K562 (cell line): ENCODE data around the gene PLOD1. TPM values are rescaled to one million over a fixed set of nuclear protein-coding genes. Genes with fewer than 3 reads are reported as not detected.

Experiments
- ATAC-seq: fragments of 200-7000 bp; cut with Tn5 transposase; 3 replicates; pipeline ENCODE4 v1.9.1; 2020; ENCODE audit warnings: moderate library complexity
- BruUV-seq: library from RNA; stranded (reverse); fragments of 400-500 nt; replicated peaks from 2 replicates; lab custom pipeline; 2021; lab: Mats Ljungman, UMichigan
- CTCF ChIA-PET: fragments of 300-600 bp; formaldehyde crosslinking; extraction: SDS; loops from one replicate; lab custom pipeline; 2021; ENCODE audit warnings: low intra/inter-chr PET ratio; lab: Yijun Ruan, JAX
- POLR2A ChIA-PET: fragments of 300-600, 350-650 bp; sonication (Branson Sonifier 250); formaldehyde crosslinking; extraction: SDS; loops from one replicate; lab custom pipeline; 2021; ENCODE audit warnings: antibody characterized with exemption, inconsistent platforms; lab: Yijun Ruan, JAX
- DNase-seq, 4 experiments: peaks; one replicate each; pipeline versions ENCODE4 v3.0.0 to v3.0.0-alpha.2; 2011 to 2018; ENCODE audit warnings: low spot score in 3 of 4, mixed read lengths in 3 of 4; ENCODE audit errors: extremely low read depth in 1 of 4
- FAIRE-seq: peaks from 2 replicates; lab custom pipeline; 2011; peaks lifted over from hg19 to GRCh38; lab: Jason Lieb, UNC
- H2AFZ ChIP-seq: 2 replicates; pipeline ENCODE4 v1.6.0; 2011; ENCODE audit warnings: low read depth, low read length, control low read depth, inconsistent platforms
- H3K27ac ChIP-seq: fragments of 200-600 bp; 3 replicates; pipeline ENCODE4 v1.8.0; 2011; ENCODE audit warnings: low read depth, mild to moderate bottlenecking, control low read depth, inconsistent platforms, low read length, moderate library complexity, mixed read lengths; ENCODE audit errors: extremely low read depth
- H3K27me3 ChIP-seq, 2 experiments: fragments of 300-600 bp in 1 of 2; 2 replicates in 1 of 2; 3 replicates in 1 of 2; pipeline versions ENCODE4 v1.6.0 to v1.8.0; 2011; ENCODE audit warnings: inconsistent platforms in 2 of 2, low read length in 2 of 2, mild to moderate bottlenecking in 1 of 2, mixed read lengths in 1 of 2, moderate library complexity in 1 of 2; ENCODE audit not compliant: control insufficient read depth in 2 of 2, insufficient read depth in 2 of 2
- H3K36me3 ChIP-seq: fragments of 300-600 bp; 3 replicates; pipeline ENCODE4 v1.8.0; 2011; ENCODE audit warnings: mild to moderate bottlenecking, low read length, inconsistent platforms; ENCODE audit not compliant: control insufficient read depth, insufficient read depth
- H3K4me1 ChIP-seq, 2 experiments: fragments of 200-600 bp in 1 of 2; replicated peaks in 1 of 2; 2 replicates in 1 of 2; 3 replicates in 1 of 2; pipeline versions ENCODE4 v1.5.1 to v1.8.0; 2011; ENCODE audit warnings: inconsistent platforms in 2 of 2, low read length in 2 of 2, mild to moderate bottlenecking in 1 of 2, mixed read lengths in 1 of 2, moderate library complexity in 1 of 2; ENCODE audit not compliant: control insufficient read depth in 2 of 2, insufficient read depth in 2 of 2
- H3K4me2 ChIP-seq: 2 replicates; pipeline ENCODE4 v1.6.1; 2011; ENCODE audit warnings: low read length, control low read depth, inconsistent platforms, mixed read lengths; ENCODE audit not compliant: insufficient read depth
- H3K4me3 ChIP-seq: fragments of 200-600 bp; sonication (generic), shearing (Covaris generic); 2 replicates; pipeline ENCODE4 v1.5.1; 2016; ENCODE audit warnings: control low read depth, inconsistent platforms
- H3K79me2 ChIP-seq: fragments of 200-600 bp; 3 replicates; pipeline ENCODE4 v1.8.0; 2011; ENCODE audit warnings: low read length, inconsistent platforms; ENCODE audit not compliant: control insufficient read depth, insufficient read depth
- H3K9ac ChIP-seq, 2 experiments: 2 replicates each; pipeline versions ENCODE4 v1.6.0 to v1.6.1; 2011; ENCODE audit warnings: low read depth in 2 of 2, low read length in 2 of 2, control low read depth in 1 of 2, inconsistent platforms in 1 of 2, mild to moderate bottlenecking in 1 of 2, mixed read lengths in 1 of 2; ENCODE audit not compliant: insufficient read depth in 1 of 2
- H3K9me1 ChIP-seq: one replicate; pipeline ENCODE4 v1.6.0; 2011; ENCODE audit warnings: inconsistent platforms, mild to moderate bottlenecking, low read length, moderate library complexity; ENCODE audit not compliant: control insufficient read depth, insufficient read depth
- H3K9me3 ChIP-seq: replicated peaks from 2 replicates; pipeline ENCODE4 v1.5.1; 2011; ENCODE audit warnings: low read depth, low read length, inconsistent platforms; ENCODE audit not compliant: control insufficient read depth, insufficient read depth
- H4K20me1 ChIP-seq: replicated peaks from 2 replicates; pipeline ENCODE4 v1.6.1; 2011; ENCODE audit warnings: low read length, inconsistent platforms, mixed read lengths; ENCODE audit not compliant: control insufficient read depth, insufficient read depth
- CEBPG ChIP-seq, 3 experiments: fragments of 200-800 bp in 1 of 3; sonication (Bioruptor generic) in 1 of 3; sonication (generic) in 1 of 3; formaldehyde crosslinking in 1 of 3; IDR thresholded peaks in 2 of 3; conservative IDR thresholded peaks in 1 of 3; 2 replicates each; pipeline versions ENCODE4 v1.6.1 to v1.8.0; 2016 to 2022; ENCODE audit warnings: missing compliant biosample characterization in 2 of 3, missing genetic modification characterization in 2 of 3, mild to moderate bottlenecking in 1 of 3, missing genetic modification reagents in 1 of 3
- ETV6 ChIP-seq, 3 experiments: fragments of 150-350 bp in 1 of 3; sonication (generic) in 1 of 3; formaldehyde crosslinking in 1 of 3; IDR thresholded peaks; 2 replicates each; pipeline versions ENCODE4 v1.6.1 to v1.8.0; 2014 to 2022; ENCODE audit warnings: borderline replicate concordance in 2 of 3, low read depth in 2 of 3, antibody characterized with exemption in 1 of 3, low read length in 1 of 3, mild to moderate bottlenecking in 1 of 3, missing genetic modification reagents in 1 of 3
- MLX ChIP-seq, 2 experiments: fragments of 450-650 bp in 1 of 2; sonication (generic) in 1 of 2; formaldehyde crosslinking; conservative IDR thresholded peaks; 2 replicates each; pipeline versions ENCODE4 v1.4.0 to v1.8.1; 2020 to 2022; ENCODE audit warnings: mild to moderate bottlenecking in 1 of 2, missing genetic modification reagents in 1 of 2
- MYBL2 ChIP-seq, 2 experiments: fragments of 450-650 bp in 1 of 2; sonication (generic) in 1 of 2; formaldehyde crosslinking in 1 of 2; IDR thresholded peaks; 2 replicates each; pipeline versions ENCODE4 v1.6.1 to v1.8.1; 2017 to 2022; ENCODE audit warnings: borderline replicate concordance in 1 of 2, inconsistent platforms in 1 of 2, low read depth in 1 of 2, mild to moderate bottlenecking in 1 of 2, missing genetic modification reagents in 1 of 2, moderate library complexity in 1 of 2
- POLR2A ChIP-seq: fragments of 450-650 bp; conservative IDR thresholded peaks from 2 replicates; pipeline ENCODE4 v1.6.1; 2016
- POLR2AphosphoS5 ChIP-seq: IDR thresholded peaks from 2 replicates; pipeline ENCODE4 v1.6.1; 2011; ENCODE audit warnings: mild to moderate bottlenecking, low read depth, low read length, moderate library complexity; ENCODE audit not compliant: control insufficient read depth, insufficient read depth
- PYGO2 ChIP-seq: fragments of 450-650 bp; IDR thresholded peaks from 2 replicates; pipeline ENCODE4 v1.6.1; 2016; ENCODE audit warnings: mild to moderate bottlenecking, missing genetic modification characterization, moderate library complexity, missing compliant biosample characterization
- SRSF1 ChIP-seq: fragments of 200-400 bp; formaldehyde crosslinking; IDR thresholded peaks from 2 replicates; pipeline ENCODE4 v1.6.1; 2017; ENCODE audit warnings: mild to moderate bottlenecking, low read depth, low read length, moderate library complexity
- SUPT5H ChIP-seq: fragments of 450-650 bp; IDR thresholded peaks from 2 replicates; pipeline ENCODE4 v1.6.1; 2016
- TCF3 ChIP-seq: sonication (generic); formaldehyde crosslinking; IDR thresholded peaks from 2 replicates; pipeline ENCODE4 v1.4.0; 2020; ENCODE audit warnings: mild to moderate bottlenecking, missing genetic modification reagents
- TFAM ChIP-seq: fragments of 250-450 bp; sonication (Bioruptor Pico); conservative IDR thresholded peaks from 2 replicates; pipeline ENCODE4 v1.5.0; 2021; ENCODE audit warnings: mild to moderate bottlenecking, moderate library complexity
- THRA ChIP-seq: fragments of 450-650 bp; IDR thresholded peaks from 2 replicates; pipeline ENCODE4 v1.6.1; 2017; ENCODE audit warnings: mild to moderate bottlenecking, moderate library complexity
- TOE1 ChIP-seq, 2 experiments: fragments of 450-650 bp in 1 of 2; sonication (generic) in 1 of 2; formaldehyde crosslinking in 1 of 2; IDR thresholded peaks; 2 replicates each; pipeline versions ENCODE4 v1.7.1 to v1.8.0; 2016 to 2022; ENCODE audit warnings: borderline replicate concordance in 2 of 2, mild to moderate bottlenecking in 2 of 2, antibody characterized with exemption in 1 of 2, inconsistent platforms in 1 of 2, low read depth in 1 of 2, missing genetic modification reagents in 1 of 2, moderate library complexity in 1 of 2
- ZNF644 ChIP-seq: fragments of 200-800 bp; sonication (Bioruptor generic); IDR thresholded peaks from 2 replicates; pipeline ENCODE4 v1.6.1; 2016; ENCODE audit warnings: low read depth, missing genetic modification characterization, missing compliant biosample characterization
- WGBS: fragments of 100-300 bp; shearing (Covaris generic); methylation state at CpG from one replicate; pipeline ENCODE4 v1.1.6; 2016; ENCODE audit warnings: low coverage, mixed read lengths; ENCODE audit not compliant: insufficient coverage; ENCODE audit errors: missing lambda C conversion rate; 5-methylcytosine and 5-hydroxymethylcytosine counted together
- in situ Hi-C: fragments of 300-500 bp; cut with MboI; formaldehyde crosslinking; loops from 4 replicates; pipeline ENCODE4 v1.15.0; 2018; ENCODE audit warnings: inconsistent platforms, mixed read lengths
- intact Hi-C: fragments of 100-400 bp; cut with micrococcal nuclease; formaldehyde crosslinking; loops from 2 replicates; pipeline ENCODE4 v1.14.2; 2022
- polyA plus RNA-seq, 8 experiments: library from polyadenylated mRNA; depleted of rRNA in 4 of 8; stranded (reverse) in 5 of 8; unstranded in 3 of 8; fragments of >200 nt; fragmentation: Nextera tagmentation in 2 of 8; fragmentation: Illumina TruSeq in 1 of 8; extraction: Ambion mirVana in 2 of 8; extraction: Trizol in 1 of 8; gene quantifications; 2 replicates each; pipeline versions ENCODE4 v1.2.1 to v1.2.3, GENCODE V29; 2011 to 2014; ENCODE audit warnings: inconsistent platforms in 1 of 8, missing spikeins in 1 of 8
- total RNA-seq, 7 experiments: library from RNA; depleted of rRNA in 6 of 7; stranded (reverse); fragments of >200 nt in 6 of 7; fragmentation: Illumina TruSeq in 2 of 7; extraction: Trizol in 2 of 7; gene quantifications; 2 replicates each; pipeline versions ENCODE4 v1.2.1 to v1.2.3, GENCODE V29; 2011 to 2021; ENCODE audit warnings: low replicate concordance in 1 of 7
- TF ChIP-seq, protein P1 (sequence below), 3 experiments: fragments of 200-800 bp in 1 of 3; sonication (Bioruptor generic) in 1 of 3; sonication (generic) in 1 of 3; formaldehyde crosslinking in 1 of 3; IDR thresholded peaks; 2 replicates each; pipeline versions ENCODE4 v1.6.1 to v1.8.0; 2016 to 2022; ENCODE audit warnings: mild to moderate bottlenecking in 2 of 3, missing compliant biosample characterization in 2 of 3, missing genetic modification characterization in 2 of 3, missing genetic modification reagents in 1 of 3

Gene PLOD1
- total and polyA plus RNA-seq, 9 of the 15 experiments (the other 6 are each of a cell fraction or from before 2014, with no cell fraction given), result 16.6 to 90.8 (median 52.7) TPM

- ChIA-PET CTCF (no interaction called here), POLR2A (interaction anchor here (0.6 to 3.9 kb wide), 10 partner anchors 8 to 422 kb away, joined by 3 to 38 read pairs (median 4); partner anchors contain the start of gene MIIP)
- Histone ChIP-seq H3K4me2 (no peak overlapping the region), H3K4me3 (no peak overlapping the region), H3K27me3 (no peaks in the 10 kb centered on the region), H2AFZ (no peak overlapping the region), H4K20me1 (no peaks in the 10 kb centered on the region), H3K36me3 (peaks cover 72% of the 10 kb centered on the region), H3K4me1 (peaks cover 43 to 44% of the 10 kb centered on the region in 2 experiments), H3K9ac (no peak overlapping the region), H3K79me2 (peaks cover 11% of the 10 kb centered on the region), H3K9me3 (no peaks in the 10 kb centered on the region), H3K9me1 (peaks cover 3% of the 10 kb centered on the region), H3K27ac (no peak overlapping the region)
- BruUV-seq, result no TSS peak
- WGBS, result 84% methylated on average over 16 of the region's 16 CpGs
- no peak for DNase-seq
- ATAC-seq, result no peak
- intact Hi-C loops, result no loop called here
- no peak for FAIRE-seq
- in situ Hi-C loops, result no loop called here
- TF ChIP-seq PYGO2 (no peak), TCF3 (CRISPR knock-in tag) (no peak), TFAM (CRISPR knock-in tag) (no peak), SRSF1 (no peak), TOE1 (IDR thresholded peaks at IDR 0.05; ENCODE audit: borderline replicate concordance) (no peak), TOE1 (CRISPR knock-in tag; IDR thresholded peaks at IDR 0.05; ENCODE audit: borderline replicate concordance, low read depth) (no peak), SUPT5H (peak; percentile 27; the same call in 1 of the 2 replicates), ZNF644 (no peak), CEBPG (CRISPR knock-in tag; IDR thresholded peaks at IDR 0.05) (no peak), CEBPG (tag; conservative IDR thresholded peaks at IDR 0.05 in 1 of 2, IDR thresholded peaks at IDR 0.05 in 1 of 2) (no peak), THRA (no peak), POLR2A (0 out of 2 replicates have a peak, but pooled peaks have one; percentile 36), MLX (CRISPR knock-in tag; conservative IDR thresholded peaks at IDR 0.05) (no peak), MYBL2 (IDR thresholded peaks at IDR 0.05; ENCODE audit: low read depth) (no peak), MYBL2 (CRISPR knock-in tag; IDR thresholded peaks at IDR 0.05; ENCODE audit: borderline replicate concordance) (no peak), ETV6 (IDR thresholded peaks at IDR 0.05; ENCODE audit: borderline replicate concordance in 1 of 2, low read depth in 2 of 2, low read length in 1 of 2) (no peak), ETV6 (CRISPR knock-in tag; IDR thresholded peaks at IDR 0.05; ENCODE audit: borderline replicate concordance) (no peak), POLR2AphosphoS5 (peak; percentile 2; the same call in 1 of the 2 replicates)
- TF ChIP-seq, protein P1, sequence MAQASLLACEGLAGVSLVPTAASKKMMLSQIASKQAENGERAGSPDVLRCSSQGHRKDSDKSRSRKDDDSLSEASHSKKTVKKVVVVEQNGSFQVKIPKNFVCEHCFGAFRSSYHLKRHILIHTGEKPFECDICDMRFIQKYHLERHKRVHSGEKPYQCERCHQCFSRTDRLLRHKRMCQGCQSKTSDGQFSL (CRISPR knock-in tag; IDR thresholded peaks at IDR 0.05), result peak; percentile 85
- TF ChIP-seq, protein P1 (tag; IDR thresholded peaks at IDR 0.05), result no peak
Observed at GRCh38 chr1:12010746-12011570, 76.4 kb downstream of the PLOD1 start.
